Body of pancreas (tissue), 4 donors: ENCODE measurements around the gene USP34. TPM values are rescaled to one million over a fixed set of nuclear protein-coding genes. Genes with fewer than 3 reads are reported as not detected.

Experiments used
- ATAC-seq: fragments of 150-250 bp; one replicate; pipeline ENCODE4 v1.9.1; 2016
- DNase-seq, 4 donors: peaks; one replicate each; pipeline ENCODE4 v3.0.0-alpha.2; 2019
- H3K27ac ChIP-seq, 4 donors: fragments of 200-600 bp; sonication (generic); 1 replicate in 3 of 4; 2 replicates in 1 of 4; pipeline versions ENCODE4 v1.5.1 to v1.6.1; 2016 to 2019; ENCODE audit warnings: mild to moderate bottlenecking in 1 of 4, mixed read lengths in 1 of 4, moderate library complexity in 1 of 4
- H3K27me3 ChIP-seq, 2 donors: fragments of 200-600 bp; sonication (generic); one replicate each; pipeline ENCODE4 v1.6.0; 2016; ENCODE audit warnings: mild to moderate bottlenecking in 1 of 2
- H3K36me3 ChIP-seq, 2 donors: fragments of 200-600 bp; sonication (generic); replicated peaks in 1 of 2; 2 replicates each; pipeline ENCODE4 v1.5.1; 2016; ENCODE audit warnings: low read depth in 2 of 2; ENCODE audit not compliant: insufficient read depth in 1 of 2
- H3K4me1 ChIP-seq: fragments of 200-600 bp; sonication (generic); one replicate; pipeline ENCODE4 v1.6.0; 2016
- H3K4me3 ChIP-seq, 2 donors: fragments of 200-600 bp; sonication (generic); 1 replicate in 1 of 2; 2 replicates in 1 of 2; pipeline ENCODE4 v1.5.1; 2016 to 2019
- H3K9me3 ChIP-seq, 3 donors: fragments of 200-600 bp; sonication (generic); 1 replicate in 2 of 3; 2 replicates in 1 of 3; pipeline ENCODE4 v1.5.1; 2016
- CTCF ChIP-seq, 7 experiments: fragments of 450-650 bp in 4 of 7; fragments of 200-600 bp in 3 of 7; sonication (generic) in 3 of 7; IDR thresholded peaks; one replicate each; pipeline ENCODE4 v1.5.1; 2016 to 2019; ENCODE audit warnings: antibody characterized with exemption in 7 of 7
- POLR2A ChIP-seq, 3 donors: fragments of 450-650 bp; IDR thresholded peaks; one replicate each; pipeline ENCODE4 v1.6.1; 2016; ENCODE audit warnings: antibody characterized with exemption in 3 of 3, mild to moderate bottlenecking in 2 of 3
- WGBS, 2 donors: methylation state at CpG; one replicate each; pipeline ENCODE4 v1.1.5; 2017; 5-methylcytosine and 5-hydroxymethylcytosine counted together
- intact Hi-C: fragments of 100-400 bp; cut with DNase I; formaldehyde crosslinking; loops from one replicate; pipeline ENCODE4 v1.15.1; 2023
- total RNA-seq, 2 donors: library from RNA; depleted of rRNA; stranded (reverse); fragments of >200 nt; gene quantifications; one replicate each; pipeline ENCODE4 v1.1.0, GENCODE V29; 2016

USP34 gene
- total RNA-seq, 2 donors from 2014 or later, result 87.0 to 96.5 TPM

- intact Hi-C loops, result no loop called here
- 93 to 99% methylated on average over 4 of the region's 4 CpGs for WGBS, 2 donors
- DNase-seq (no peak), ATAC-seq (no peak)
- H3K9me3 ChIP-seq, result no peaks in the 10 kb centered on the region
- H3K36me3 ChIP-seq, result peaks cover 0 to 20% of the 10 kb centered on the region in 2 donors
- no peaks in the 10 kb centered on the region for H3K27me3 ChIP-seq
- no peak for TF ChIP-seq CTCF (IDR thresholded peaks at IDR 0.05)
- TF ChIP-seq POLR2A (IDR thresholded peaks at IDR 0.05), result no peak
- no peak overlapping the region for H3K4me3 ChIP-seq
- H3K4me1 ChIP-seq, result no peaks in the 10 kb centered on the region
- no peak overlapping the region for H3K27ac ChIP-seq
These were observed 90.6 kb downstream of the USP34 start for GRCh38 chr2:61380056-61380881.

DNA sequence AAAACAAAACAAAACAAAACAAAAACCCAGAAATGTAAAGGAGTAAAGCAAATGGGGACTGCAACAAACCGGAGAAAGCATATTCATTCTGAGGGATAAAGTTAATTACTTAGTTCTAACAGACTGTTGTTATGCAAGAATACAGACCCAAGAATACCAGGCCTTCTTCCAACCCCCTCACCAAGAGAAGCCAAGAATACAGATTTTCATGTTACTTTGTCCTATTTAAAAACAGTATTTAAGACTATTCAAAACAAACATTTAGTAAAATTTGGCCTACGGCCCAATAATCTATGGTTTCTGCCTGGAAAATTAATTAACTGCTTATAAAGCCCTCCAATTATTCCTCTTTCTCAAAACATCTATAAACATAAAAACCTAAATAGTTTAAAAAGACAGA lies 91.4 kb downstream of the USP34 start:
- H3K36me3 ChIP-seq, result peaks cover 0 to 20% of the 10 kb centered on the region in 2 donors
- intact Hi-C loops, result no loop called here
- no peak overlapping the region for H3K4me3 ChIP-seq
- no peak for TF ChIP-seq POLR2A (IDR thresholded peaks at IDR 0.05)
- no peak for TF ChIP-seq CTCF (IDR thresholded peaks at IDR 0.05)
- H3K4me1 ChIP-seq, result no peaks in the 10 kb centered on the region
- DNase-seq (no peak), ATAC-seq (no peak)
- H3K27me3 ChIP-seq, result no peaks in the 10 kb centered on the region
- no peak overlapping the region for H3K27ac ChIP-seq
- H3K9me3 ChIP-seq, result no peaks in the 10 kb centered on the region
- WGBS, 2 donors, result 89 to 95% methylated on average over 2 of the region's 2 CpGs

GRCh38 chr2:61378281-61378680 lies 92.6 kb downstream of the USP34 start:
- 96% methylated on average over 5 of the region's 5 CpGs for WGBS, 2 donors
- ATAC-seq, result no peak

DNA sequence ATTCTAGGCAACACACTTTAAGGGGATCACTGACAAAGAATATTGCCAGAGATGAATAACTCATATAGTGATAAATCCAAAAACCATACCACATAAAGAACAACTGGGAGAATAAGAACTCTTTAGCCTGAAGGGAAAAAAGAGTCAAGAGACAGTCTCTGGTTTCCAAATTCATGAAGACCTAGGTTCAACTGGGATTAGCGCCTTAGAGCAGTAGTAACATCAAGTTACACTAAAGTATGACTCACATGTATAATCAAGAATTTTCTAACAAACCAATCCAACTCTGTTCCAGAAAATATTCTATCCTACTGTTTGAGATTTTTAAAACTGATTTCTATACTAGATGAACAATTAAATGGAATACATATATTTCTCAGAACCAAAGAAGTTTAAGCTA lies 93.8 kb downstream of the USP34 start:
- Histone ChIP-seq H3K9me3 (no peaks in the 10 kb centered on the region), H3K4me1 (no peaks in the 10 kb centered on the region), H3K27me3 (no peaks in the 10 kb centered on the region), H3K27ac (no peak overlapping the region), H3K4me3 (no peak overlapping the region), H3K36me3 (peaks cover 0 to 16% of the 10 kb centered on the region in 2 donors)
- 97 to 100% methylated on average over 1 of the region's 1 CpG for WGBS, 2 donors
- no peak for DNase-seq
- intact Hi-C loops, result no loop called here
- no peak for ATAC-seq
- TF ChIP-seq CTCF (IDR thresholded peaks at IDR 0.05), result no peak
- no peak for TF ChIP-seq POLR2A (IDR thresholded peaks at IDR 0.05)

More at GRCh38 chr2:61378281-61378680, 92.6 kb downstream of the USP34 start:
- Histone ChIP-seq H3K27me3 (no peaks in the 10 kb centered on the region), H3K27ac (no peak overlapping the region), H3K9me3 (no peaks in the 10 kb centered on the region), H3K36me3 (peaks cover 0 to 19% of the 10 kb centered on the region in 2 donors), H3K4me1 (no peaks in the 10 kb centered on the region), H3K4me3 (no peak overlapping the region)
- no peak for TF ChIP-seq CTCF (IDR thresholded peaks at IDR 0.05)
- TF ChIP-seq POLR2A (IDR thresholded peaks at IDR 0.05), result no peak
- intact Hi-C loops, result no loop called here
- DNase-seq, result no peak

DNA sequence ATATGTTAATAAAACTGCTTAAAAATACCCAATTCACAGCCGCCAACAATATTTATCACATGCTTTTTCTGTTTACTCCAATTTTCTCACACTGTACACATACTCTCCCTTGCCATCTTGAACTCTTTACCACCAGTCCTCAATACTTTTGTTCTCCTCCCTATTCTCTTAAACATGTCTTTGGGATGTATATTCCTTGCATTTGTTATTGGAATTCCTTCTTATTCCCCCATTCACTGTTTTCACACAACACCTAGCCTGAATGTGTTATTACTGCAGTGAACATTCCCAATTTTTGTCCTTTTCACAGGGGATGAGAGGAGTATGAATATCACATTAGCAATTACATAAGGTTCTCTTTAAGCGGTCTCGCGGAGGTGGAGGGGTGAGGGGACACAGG lies 94.7 kb downstream of the USP34 start:
- ATAC-seq, result no peak
- Histone ChIP-seq H3K27ac (no peak overlapping the region), H3K9me3 (no peaks in the 10 kb centered on the region), H3K4me1 (no peaks in the 10 kb centered on the region), H3K27me3 (no peaks in the 10 kb centered on the region), H3K36me3 (peaks cover 0 to 16% of the 10 kb centered on the region in 2 donors), H3K4me3 (no peak overlapping the region)
- DNase-seq, result no peak
- intact Hi-C loops, result no loop called here
- TF ChIP-seq POLR2A (IDR thresholded peaks at IDR 0.05) (no peak), CTCF (IDR thresholded peaks at IDR 0.05) (no peak)
- WGBS, 2 donors, result 97 to 98% methylated on average over 4 of the region's 4 CpGs
